NCI-H748 treated with DMSO at 0.1 percent for 48 hours (cell line): ENCODE measurements around the gene CYP26A1.

Experiments
- DNase-seq: peaks from one replicate; lab custom pipeline; 2025; lab: John Stamatoyannopoulos, UW

Gene CYP26A1, protein sequence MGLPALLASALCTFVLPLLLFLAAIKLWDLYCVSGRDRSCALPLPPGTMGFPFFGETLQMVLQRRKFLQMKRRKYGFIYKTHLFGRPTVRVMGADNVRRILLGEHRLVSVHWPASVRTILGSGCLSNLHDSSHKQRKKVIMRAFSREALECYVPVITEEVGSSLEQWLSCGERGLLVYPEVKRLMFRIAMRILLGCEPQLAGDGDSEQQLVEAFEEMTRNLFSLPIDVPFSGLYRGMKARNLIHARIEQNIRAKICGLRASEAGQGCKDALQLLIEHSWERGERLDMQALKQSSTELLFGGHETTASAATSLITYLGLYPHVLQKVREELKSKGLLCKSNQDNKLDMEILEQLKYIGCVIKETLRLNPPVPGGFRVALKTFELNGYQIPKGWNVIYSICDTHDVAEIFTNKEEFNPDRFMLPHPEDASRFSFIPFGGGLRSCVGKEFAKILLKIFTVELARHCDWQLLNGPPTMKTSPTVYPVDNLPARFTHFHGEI

GRCh38 chr10:93073539-93074146 is at the start of gene CYP26A1:
TSS of gene CYP26A1 (plus strand) at chr10:93073893. CDS start at chr10:93073935, 42 bp downstream.
- DNase-seq, result no peak

DNA sequence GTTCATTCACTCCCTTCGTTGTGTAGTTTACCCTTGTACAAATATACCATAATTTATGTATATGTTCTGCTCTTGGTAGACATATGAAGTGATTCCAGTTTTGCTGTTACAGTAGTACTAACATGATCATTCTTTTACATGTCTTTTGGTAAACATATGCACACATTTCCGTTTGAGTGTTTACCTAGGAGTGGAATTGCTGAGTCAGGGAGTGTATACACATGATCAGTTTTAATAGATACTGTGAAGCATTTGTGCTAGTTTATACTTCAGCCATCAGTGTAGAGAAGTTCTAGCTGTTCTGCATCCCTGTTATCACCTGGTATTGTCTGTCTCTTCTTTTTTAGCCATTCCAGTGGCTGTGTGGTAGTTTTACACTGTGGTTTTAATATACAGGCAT is 47.6 kb upstream of the CYP26A1 start:
- DNase-seq, result no peak

DNA sequence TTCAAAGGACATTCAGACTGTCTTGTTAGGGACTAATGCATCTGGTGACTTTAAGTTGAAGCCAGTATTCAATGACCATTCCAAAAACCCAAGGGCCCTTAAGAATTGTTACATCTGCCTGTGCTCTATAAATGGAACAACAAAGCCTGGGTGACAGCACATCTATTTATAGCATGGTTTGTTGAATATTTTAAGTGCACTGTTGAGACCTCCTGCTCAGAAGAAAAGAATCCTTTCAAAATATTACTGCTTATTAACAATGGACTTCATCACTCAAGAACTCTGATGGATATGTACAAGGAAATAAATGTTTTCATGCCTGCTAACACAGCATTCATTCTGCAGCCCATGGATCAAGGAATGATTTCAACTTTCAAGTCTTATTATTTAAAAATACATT is 46.2 kb upstream of the CYP26A1 start:
- DNase-seq, result no peak

DNA sequence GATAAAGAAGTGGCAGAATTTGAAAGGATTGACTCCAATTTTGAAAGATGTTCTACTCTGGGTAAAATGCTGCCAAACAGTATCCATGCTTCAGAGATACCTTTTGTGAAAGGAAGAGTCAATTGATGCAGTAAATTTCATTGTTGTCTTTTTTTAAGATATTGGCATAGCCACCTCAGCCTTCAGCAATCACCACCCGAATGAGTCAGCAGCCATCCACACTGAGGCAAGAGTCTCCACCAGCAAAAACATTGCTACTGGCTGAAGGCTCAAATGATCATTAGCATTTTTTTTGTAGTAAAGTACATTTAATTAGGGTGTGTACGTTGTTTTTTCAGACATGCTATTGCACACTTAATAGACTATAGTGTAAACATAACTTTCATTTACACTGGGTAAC is 44.8 kb upstream of the CYP26A1 start:
- no peak for DNase-seq

DNA sequence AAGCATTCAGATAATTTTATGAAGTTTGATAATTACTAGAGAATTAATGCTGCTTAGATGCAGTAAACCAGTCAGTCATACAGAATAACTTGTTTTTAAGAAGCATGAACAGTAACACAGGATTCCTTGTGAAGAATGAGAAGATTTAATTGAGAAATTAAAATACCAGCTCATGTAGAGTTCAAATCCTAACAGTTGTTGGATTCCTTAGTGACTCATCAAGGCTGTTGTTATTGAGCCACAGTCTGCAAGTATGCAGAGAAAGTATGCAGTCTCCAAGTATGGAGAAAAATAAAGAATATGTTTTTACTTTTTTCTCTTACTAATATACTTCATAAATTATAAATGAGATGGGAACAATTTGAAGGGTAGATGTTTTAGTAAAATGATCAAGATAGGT is 43.3 kb upstream of the CYP26A1 start:
- DNase-seq, result no peak

- DNase-seq, result no peak
Observed at GRCh38 chr10:93032105-93032808, 41.4 kb upstream of the CYP26A1 start.

DNA sequence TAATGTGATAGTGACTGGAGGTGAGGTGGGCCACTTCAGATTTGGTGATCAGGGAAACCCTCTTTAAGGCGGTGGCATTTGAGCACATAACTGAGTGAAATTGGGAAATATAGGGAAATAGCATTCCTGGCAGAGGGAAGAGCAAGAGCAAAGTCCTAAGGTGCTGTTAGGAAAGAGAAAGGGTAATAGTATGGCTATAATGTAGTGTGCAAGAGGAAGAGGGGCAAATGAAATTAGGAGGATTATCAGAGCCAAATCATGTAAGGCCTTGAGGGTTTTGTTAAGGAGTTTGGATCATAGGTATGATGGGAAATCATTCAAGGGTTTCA is 40.9 kb upstream of the CYP26A1 start:
- no peak for DNase-seq

DNA sequence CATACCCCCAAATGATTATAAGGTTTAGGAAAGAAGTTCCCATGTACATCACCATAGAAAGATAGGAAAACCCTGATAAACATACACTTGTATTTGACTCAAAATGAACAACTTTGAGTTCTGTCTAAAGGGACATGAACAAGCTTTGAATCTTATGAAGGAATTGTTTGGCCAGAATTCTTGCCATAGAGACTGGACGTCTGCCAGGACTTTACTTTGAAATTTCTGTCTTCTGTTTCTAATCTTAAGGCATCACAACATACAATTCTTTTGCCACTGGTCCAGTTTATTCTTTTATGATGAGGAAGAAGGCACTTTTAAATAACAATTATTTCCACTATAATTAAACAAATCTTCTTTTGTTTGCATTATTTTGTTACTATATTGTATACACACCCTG is 39.3 kb upstream of the CYP26A1 start:
- DNase-seq, result no peak

DNA sequence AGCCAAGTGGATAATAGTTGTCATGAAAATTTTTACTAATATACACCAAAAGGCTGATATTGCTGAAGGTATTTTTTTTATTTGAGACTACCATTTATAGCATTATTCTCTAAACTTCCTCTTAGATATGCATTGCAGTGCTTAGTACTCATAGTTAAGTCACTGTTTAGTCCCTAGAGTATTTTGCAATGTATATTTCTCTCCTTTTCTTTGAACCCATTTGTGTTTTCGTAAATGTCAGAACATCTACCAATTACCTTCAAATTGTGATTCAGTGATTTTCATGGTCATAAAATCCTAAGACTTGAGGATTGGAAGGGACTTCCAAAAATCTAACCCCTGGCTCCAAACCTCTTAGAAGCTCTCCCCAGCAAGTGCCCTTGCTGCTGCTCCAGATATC is 34.6 kb upstream of the CYP26A1 start:
- DNase-seq, result no peak

GRCh38 chr10:93039721-93040120 is 34.0 kb upstream of the CYP26A1 start:
- no peak for DNase-seq

DNA sequence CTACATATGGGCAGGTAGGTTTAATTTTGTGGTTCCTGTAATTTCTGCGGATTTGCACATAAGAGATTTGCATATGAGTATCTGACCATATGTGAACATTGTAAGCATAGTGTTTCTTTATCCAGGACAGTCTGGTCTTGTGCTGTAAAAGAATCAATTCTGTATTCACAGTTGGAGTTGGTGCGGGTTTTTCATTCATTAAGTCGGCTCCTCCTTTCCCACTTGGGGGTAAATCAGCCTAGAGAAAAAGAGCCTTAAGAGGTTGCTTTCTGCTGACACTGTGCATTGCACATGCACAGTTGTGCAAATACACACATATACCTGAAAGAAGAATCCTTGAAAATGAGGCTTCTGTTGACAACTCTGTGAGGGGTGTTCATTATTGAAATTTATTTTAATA is 19.2 kb upstream of the CYP26A1 start:
- no peak for DNase-seq

- DNase-seq, result no peak
Observed at GRCh38 chr10:93058139-93058538, 15.6 kb upstream of the CYP26A1 start.

- no peak for DNase-seq
Observed at GRCh38 chr10:93059975-93060886, 13.5 kb upstream of the CYP26A1 start, which contains the start of gene CYP26C1. TSS of gene CYP26C1 (plus strand) at chr10:93060798. CDS start at chr10:93061264, 466 bp downstream.

GRCh38 chr10:93060887-93061593 is 12.7 kb upstream of the CYP26A1 start:
- no peak for DNase-seq

GRCh38 chr10:93061594-93062513 is 11.8 kb upstream of the CYP26A1 start:
- no peak for DNase-seq

- DNase-seq, result no peak
Observed at GRCh38 chr10:93062514-93063143, 11.1 kb upstream of the CYP26A1 start.

GRCh38 chr10:93063144-93063976 is 10.3 kb upstream of the CYP26A1 start:
- no peak for DNase-seq

GRCh38 chr10:93063977-93064660 is 9.6 kb upstream of the CYP26A1 start:
- DNase-seq, result no peak
